ENCODE data around the gene CFL1.

DNA sequence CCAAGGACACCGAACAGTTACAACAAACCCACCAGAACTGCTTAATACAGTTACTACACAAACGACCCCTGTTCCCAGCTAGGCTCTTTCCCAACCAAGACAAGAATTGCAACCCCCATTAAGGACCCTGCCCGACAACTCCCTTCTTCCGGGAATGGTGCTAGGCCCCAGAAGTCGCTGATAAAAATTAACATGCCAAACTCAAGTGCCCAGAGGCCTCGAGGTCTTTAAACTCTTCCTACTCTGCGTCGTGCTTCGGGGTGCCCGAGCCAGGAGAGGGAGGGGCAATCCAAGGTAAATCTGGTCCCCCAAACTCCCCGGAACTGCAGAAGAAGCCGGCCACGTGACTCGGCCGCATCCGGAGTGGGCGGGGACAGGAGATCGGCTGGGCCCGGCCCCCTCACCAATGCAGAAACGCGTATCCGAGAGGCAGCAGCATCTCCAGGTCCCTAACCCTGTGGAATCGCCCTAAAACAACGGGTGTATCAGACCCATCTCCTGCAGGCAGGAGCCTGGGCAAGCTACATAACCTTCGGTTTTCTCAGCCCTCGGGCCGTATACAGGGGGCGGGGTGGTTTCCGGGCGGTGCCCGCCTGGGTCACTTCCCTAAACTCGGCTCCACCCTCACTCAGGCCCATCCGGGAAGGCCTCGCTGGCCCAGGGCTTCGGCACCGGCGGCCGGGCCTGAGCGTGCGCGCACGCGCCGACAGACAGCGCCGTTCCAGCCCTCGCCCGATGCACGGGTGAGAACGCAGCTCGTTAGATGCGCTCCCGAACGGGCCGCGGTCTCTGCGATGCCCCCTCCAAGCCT, 1.1 kb downstream of the CFL1 start:
- TF ChIP-seq CTCF (conservative IDR thresholded peaks at IDR 0.05 in 1 of 2, IDR thresholded peaks at IDR 0.05 in 1 of 2; ENCODE audit: extremely low read depth in 1 of 2, insufficient read depth in 1 of 2, low read depth in 1 of 2, low read length in 2 of 2), result no peak
- no peak for TF ChIP-seq EZH2 (IDR thresholded peaks at IDR 0.05; ENCODE audit: borderline replicate concordance, low read length)
